ENCODE data around the gene CRYZ. TPM values are rescaled to one million over a fixed set of nuclear protein-coding genes. Genes with fewer than 3 reads are reported as not detected.

The CRYZ gene
- total and polyA plus RNA-seq, 10 of the 15 experiments (the other 5 are each of a cell fraction or from before 2014, with no cell fraction given): 53.4 to 194 (median 79.8) TPM

DNA sequence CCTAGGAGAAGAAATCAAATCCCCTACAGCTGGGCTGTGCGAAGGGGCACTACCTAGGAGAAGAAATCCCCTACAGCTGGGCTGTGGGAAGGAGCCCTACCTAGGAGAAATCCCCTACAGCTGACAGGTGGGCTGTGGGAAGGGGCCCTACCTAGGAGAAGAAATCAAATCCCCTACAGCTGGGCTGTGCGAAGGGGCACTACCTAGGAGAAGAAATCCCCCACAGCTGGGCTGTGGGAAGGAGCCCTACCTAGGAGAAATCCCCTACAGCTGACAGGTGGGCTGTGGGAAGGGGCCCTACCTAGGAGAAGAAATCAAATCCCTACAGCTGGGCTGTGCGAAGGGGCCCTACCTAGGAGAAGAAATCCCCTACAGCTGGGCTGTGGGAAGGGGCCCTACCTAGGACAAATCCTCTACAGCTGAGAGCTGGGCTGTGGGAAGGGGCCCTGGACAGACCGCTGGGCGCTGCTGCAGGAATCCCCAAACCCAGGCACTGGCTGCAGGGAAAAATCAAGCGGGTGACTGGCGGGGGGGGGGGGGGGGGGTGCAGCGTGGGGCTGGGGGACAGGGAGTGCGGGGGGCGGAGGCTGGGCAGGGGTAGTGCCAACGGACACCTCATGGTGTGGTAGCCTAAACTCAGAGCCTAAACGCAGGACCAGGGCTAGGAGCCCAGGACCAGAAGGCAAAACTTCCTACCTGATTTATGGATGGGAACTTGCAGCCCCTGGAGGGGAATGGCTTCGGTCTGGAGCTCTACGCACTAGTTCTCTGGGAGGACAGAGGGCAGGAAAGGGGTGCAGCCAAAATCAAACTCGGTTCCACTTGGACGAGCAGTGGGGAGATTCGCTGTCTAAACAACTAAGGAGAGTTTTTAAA lies 541 bp downstream of the CRYZ start (continued):
- TF ChIP-seq EP300 (IDR thresholded peaks at IDR 0.05; ENCODE audit: borderline replicate concordance in 1 of 2, control insufficient read depth in 1 of 2, low read depth in 2 of 2, low read length in 2 of 2) (peak; percentile 13 to 40; a peak in 1 of 4 replicates), CBFB (IDR thresholded peaks at IDR 0.05; ENCODE audit: low read depth) (peak; percentile 89), FOXM1 (IDR thresholded peaks at IDR 0.05; ENCODE audit: low read depth, low read length) (peak; percentile 95), RELA (IDR thresholded peaks at IDR 0.05; ENCODE audit: borderline replicate concordance, partially characterized antibody) (peak; percentile 98), MEF2A (IDR thresholded peaks at IDR 0.05; ENCODE audit: insufficient read depth, low read depth, low read length) (0 out of 2 replicates have a peak, but pooled peaks have one; percentile 4), RUNX3 (IDR thresholded peaks at IDR 0.05; ENCODE audit: low read length) (peak; percentile 91), NFIC (IDR thresholded peaks at IDR 0.05; ENCODE audit: low read depth, low read length) (peak; percentile 88), GABPA (IDR thresholded peaks at IDR 0.05; ENCODE audit: low read depth) (peak; percentile 71; the same call in 1 of the 2 replicates)
- TF ChIP-seq, protein P1, sequence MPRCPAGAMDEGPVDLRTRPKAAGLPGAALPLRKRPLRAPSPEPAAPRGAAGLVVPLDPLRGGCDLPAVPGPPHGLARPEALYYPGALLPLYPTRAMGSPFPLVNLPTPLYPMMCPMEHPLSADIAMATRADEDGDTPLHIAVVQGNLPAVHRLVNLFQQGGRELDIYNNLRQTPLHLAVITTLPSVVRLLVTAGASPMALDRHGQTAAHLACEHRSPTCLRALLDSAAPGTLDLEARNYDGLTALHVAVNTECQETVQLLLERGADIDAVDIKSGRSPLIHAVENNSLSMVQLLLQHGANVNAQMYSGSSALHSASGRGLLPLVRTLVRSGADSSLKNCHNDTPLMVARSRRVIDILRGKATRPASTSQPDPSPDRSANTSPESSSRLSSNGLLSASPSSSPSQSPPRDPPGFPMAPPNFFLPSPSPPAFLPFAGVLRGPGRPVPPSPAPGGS (IDR thresholded peaks at IDR 0.05; ENCODE audit: borderline replicate concordance, insufficient read depth, low read depth, low read length, poor library complexity, severe bottlenecking): peak; percentile 49

Data from GM12878 (cell line).